CD4-positive, alpha-beta T cell (primary cell): ENCODE measurements around the gene AEBP1. TPM values are rescaled to one million over a fixed set of nuclear protein-coding genes. Genes with fewer than 3 reads are reported as not detected.

Source experiments
- ATAC-seq: fragments of 200-7000 bp; cut with Tn5 transposase; one replicate; pipeline ENCODE4 v1.10.0; 2022; ENCODE audit warnings: mild to moderate bottlenecking; ENCODE audit not compliant: poor library complexity
- CTCF ChIA-PET: fragments of 350-600 bp; sonication (Branson Sonifier 250); formaldehyde crosslinking; loops from one replicate; lab custom pipeline; 2021; ENCODE audit warnings: antibody characterized with exemption, inconsistent platforms; lab: Charles Lee
- POLR2A ChIA-PET: fragments of 350-600 bp; sonication (Branson Sonifier 250); formaldehyde crosslinking; loops from one replicate; lab custom pipeline; 2021; ENCODE audit warnings: antibody characterized with exemption, inconsistent platforms; lab: Charles Lee
- DNase-seq, 14 experiments: peaks; one replicate each; pipeline ENCODE4 v3.0.0-alpha.2; 2013 to 2020; ENCODE audit warnings: mixed read lengths in 2 of 14
- H3K27ac ChIP-seq, 2 donors: one replicate each; pipeline versions ENCODE4 v1.5.1 to v1.7.0; 2013; ENCODE audit warnings: low read length in 2 of 2, low read depth in 1 of 2, mild to moderate bottlenecking in 1 of 2
- H3K27me3 ChIP-seq, 2 experiments: 1 replicate in 1 of 2; 2 replicates in 1 of 2; pipeline versions ENCODE4 v1.6.1 to v1.7.0; 2013; ENCODE audit warnings: low read length in 2 of 2, control low read depth in 1 of 2, mild to moderate bottlenecking in 1 of 2, moderate library complexity in 1 of 2; ENCODE audit not compliant: insufficient read depth in 2 of 2, control insufficient read depth in 1 of 2
- H3K36me3 ChIP-seq: one replicate; pipeline ENCODE4 v1.6.1; 2013; ENCODE audit warnings: low read length, control low read depth; ENCODE audit not compliant: insufficient read depth
- H3K4me1 ChIP-seq: one replicate; pipeline ENCODE4 v1.6.1; 2013; ENCODE audit warnings: low read length, control low read depth; ENCODE audit not compliant: insufficient read depth
- H3K4me3 ChIP-seq: one replicate; pipeline ENCODE4 v1.5.1; 2013; ENCODE audit warnings: mild to moderate bottlenecking, low read length, moderate library complexity
- H3K9me3 ChIP-seq, 2 experiments: 1 replicate in 1 of 2; 2 replicates in 1 of 2; pipeline versions ENCODE4 v1.6.1 to v1.7.0; 2013; ENCODE audit warnings: low read length in 2 of 2, mild to moderate bottlenecking in 2 of 2, control low read depth in 1 of 2, moderate library complexity in 1 of 2; ENCODE audit not compliant: control insufficient read depth in 1 of 2, insufficient read depth in 1 of 2
- H3K27ac Mint-ChIP-seq: one replicate; pipeline ENCODE4 v1.8.0; 2020; ENCODE audit warnings: mixed read lengths
- H3K27me3 Mint-ChIP-seq: one replicate; pipeline ENCODE4 v1.8.0; 2021; ENCODE audit warnings: mixed read lengths
- H3K36me3 Mint-ChIP-seq: one replicate; pipeline ENCODE4 v1.8.0; 2021; ENCODE audit warnings: low read depth, mixed read lengths
- H3K4me1 Mint-ChIP-seq: one replicate; pipeline ENCODE4 v1.8.0; 2021; ENCODE audit warnings: low read depth, mixed read lengths
- H3K4me3 Mint-ChIP-seq: one replicate; pipeline ENCODE4 v1.8.0; 2020; ENCODE audit warnings: mild to moderate bottlenecking, mixed read lengths
- H3K9me3 Mint-ChIP-seq: one replicate; pipeline ENCODE4 v1.8.0; 2020; ENCODE audit warnings: mixed read lengths
- intact Hi-C, 2 experiments: fragments of 100-400 bp; cut with DNase I in 1 of 2; cut with micrococcal nuclease in 1 of 2; formaldehyde crosslinking; loops; one replicate each; pipeline versions ENCODE4 v1.15.1 to v1.9.0; 2023 to 2025; cut with DNase I, micrococcal nuclease
- total RNA-seq, 174 experiments: library from RNA in 2 of 174; stranded (reverse) in 2 of 174; gene quantifications; one replicate each; pipeline ENCODE4 v1.2.3 and lab custom pipeline; 2021 to 2026
- TF ChIP-seq, protein P1 (sequence below): fragments of 200-600 bp; IDR thresholded peaks from one replicate; pipeline ENCODE4 v1.8.0; 2022; ENCODE audit warnings: antibody characterized with exemption, mild to moderate bottlenecking

The AEBP1 gene
- total RNA-seq, 2 experiments from 2014 or later, result 20.3 to 21.3 TPM

DNA sequence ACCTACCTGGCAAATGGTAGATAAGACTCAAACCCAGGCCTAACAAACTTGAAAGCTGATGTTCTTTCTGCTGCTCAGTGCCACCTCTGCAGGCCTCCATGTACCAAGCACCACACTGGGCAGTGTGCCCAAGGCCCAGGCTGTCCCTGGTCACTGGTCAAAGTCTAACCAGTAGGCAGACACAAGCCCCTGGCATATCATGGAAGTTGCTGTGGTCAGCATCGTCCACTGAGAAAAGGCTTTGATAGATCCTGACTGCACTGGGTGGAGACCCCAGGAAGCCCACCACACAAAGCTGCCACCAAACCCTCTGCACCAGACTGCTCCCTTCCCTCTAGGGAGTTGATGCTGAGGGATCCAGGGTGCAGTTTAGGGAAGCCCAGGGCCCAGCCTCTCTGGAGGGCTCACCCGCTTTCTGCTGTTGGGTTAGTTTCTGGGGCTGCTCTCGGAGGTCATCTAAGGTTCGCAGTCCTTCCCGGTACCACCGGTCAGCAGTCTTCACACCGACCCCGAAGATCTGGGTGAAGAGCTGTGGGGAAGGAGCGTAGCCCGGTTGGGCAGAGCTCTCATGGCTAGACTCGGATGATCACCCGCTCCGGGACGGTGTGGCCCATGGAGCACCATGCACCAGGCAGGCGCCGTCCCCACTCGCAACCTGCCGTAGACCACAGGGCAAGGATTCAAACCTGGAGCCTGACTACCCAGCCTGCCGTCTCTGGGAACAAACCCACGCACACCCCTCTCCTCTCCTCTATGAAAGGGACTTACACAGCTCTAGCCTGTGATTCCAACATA lies 27.8 kb upstream of the AEBP1 start:
- ChIA-PET CTCF (no interaction called here), POLR2A (no interaction called here)
- ATAC-seq (no peak), DNase-seq (peak in 1 of 14 experiments; percentile 7)
- H3K27ac ChIP-seq, result no peak overlapping the region
- H3K36me3 ChIP-seq, result peaks cover 81% of the 10 kb centered on the region
- intact Hi-C loops, result no loop called here
- Mint-ChIP-seq H3K36me3 (peaks cover 76% of the 10 kb centered on the region), H3K9me3 (no peaks in the 10 kb centered on the region), H3K27me3 (no peaks in the 10 kb centered on the region), H3K4me3 (no peak overlapping the region), H3K27ac (no peak overlapping the region), H3K4me1 (peaks cover 22% of the 10 kb centered on the region)
- H3K9me3 ChIP-seq, result no peaks in the 10 kb centered on the region
- TF ChIP-seq, protein P1, sequence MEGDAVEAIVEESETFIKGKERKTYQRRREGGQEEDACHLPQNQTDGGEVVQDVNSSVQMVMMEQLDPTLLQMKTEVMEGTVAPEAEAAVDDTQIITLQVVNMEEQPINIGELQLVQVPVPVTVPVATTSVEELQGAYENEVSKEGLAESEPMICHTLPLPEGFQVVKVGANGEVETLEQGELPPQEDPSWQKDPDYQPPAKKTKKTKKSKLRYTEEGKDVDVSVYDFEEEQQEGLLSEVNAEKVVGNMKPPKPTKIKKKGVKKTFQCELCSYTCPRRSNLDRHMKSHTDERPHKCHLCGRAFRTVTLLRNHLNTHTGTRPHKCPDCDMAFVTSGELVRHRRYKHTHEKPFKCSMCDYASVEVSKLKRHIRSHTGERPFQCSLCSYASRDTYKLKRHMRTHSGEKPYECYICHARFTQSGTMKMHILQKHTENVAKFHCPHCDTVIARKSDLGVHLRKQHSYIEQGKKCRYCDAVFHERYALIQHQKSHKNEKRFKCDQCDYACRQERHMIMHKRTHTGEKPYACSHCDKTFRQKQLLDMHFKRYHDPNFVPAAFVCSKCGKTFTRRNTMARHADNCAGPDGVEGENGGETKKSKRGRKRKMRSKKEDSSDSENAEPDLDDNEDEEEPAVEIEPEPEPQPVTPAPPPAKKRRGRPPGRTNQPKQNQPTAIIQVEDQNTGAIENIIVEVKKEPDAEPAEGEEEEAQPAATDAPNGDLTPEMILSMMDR, result no peak
- H3K4me1 ChIP-seq, result peaks cover 39% of the 10 kb centered on the region
- H3K27me3 ChIP-seq, result no peaks in the 10 kb centered on the region
- H3K4me3 ChIP-seq, result no peak overlapping the region

- H3K27ac Mint-ChIP-seq, result no peak overlapping the region
- TF ChIP-seq, protein P1, result no peak
- DNase-seq (peak in 1 of 14 experiments; percentile 6), ATAC-seq (no peak)
- intact Hi-C loops, result no loop called here
- no peaks in the 10 kb centered on the region for H3K27me3 Mint-ChIP-seq
- no peak overlapping the region for H3K4me3 Mint-ChIP-seq
- Histone ChIP-seq H3K9me3 (no peaks in the 10 kb centered on the region), H3K27ac (no peak overlapping the region), H3K4me3 (no peak overlapping the region), H3K36me3 (peaks cover 81% of the 10 kb centered on the region), H3K4me1 (peaks cover 46% of the 10 kb centered on the region), H3K27me3 (no peaks in the 10 kb centered on the region)
- ChIA-PET POLR2A (no interaction called here), CTCF (no interaction called here)
- no peaks in the 10 kb centered on the region for H3K9me3 Mint-ChIP-seq
- peaks cover 28% of the 10 kb centered on the region for H3K4me1 Mint-ChIP-seq
- H3K36me3 Mint-ChIP-seq, result peaks cover 77% of the 10 kb centered on the region
These were observed 27.1 kb upstream of the AEBP1 start for GRCh38 chr7:44077061-44077460.

DNA sequence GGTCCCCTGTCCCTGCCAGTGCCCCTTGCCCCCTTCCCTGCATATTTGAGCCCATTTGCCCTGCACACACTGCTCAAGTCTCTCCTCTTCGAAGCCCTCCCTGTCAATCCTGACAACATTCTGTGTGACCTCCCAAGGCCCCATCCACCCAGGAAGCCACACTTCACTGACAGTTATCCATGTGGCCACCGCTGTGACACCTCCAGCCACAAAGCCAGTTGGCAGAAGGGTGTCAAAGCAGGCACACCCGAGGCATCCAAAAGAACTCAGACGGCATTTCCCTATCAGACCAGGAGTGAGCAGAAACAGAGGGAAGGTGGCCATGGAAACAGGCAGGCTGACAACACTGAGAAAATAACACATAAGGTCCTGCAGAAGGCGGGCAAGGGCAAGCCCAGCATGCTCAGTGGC lies 26.5 kb upstream of the AEBP1 start:
- H3K27ac ChIP-seq, result no peak overlapping the region

More for the DNA sequence above, 26.5 kb upstream of the AEBP1 start:
- H3K9me3 Mint-ChIP-seq, result no peaks in the 10 kb centered on the region
- Histone ChIP-seq H3K4me1 (peaks cover 42% of the 10 kb centered on the region), H3K9me3 (no peaks in the 10 kb centered on the region), H3K36me3 (peaks cover 75% of the 10 kb centered on the region), H3K27me3 (no peaks in the 10 kb centered on the region), H3K4me3 (no peak overlapping the region)
- peak overlapping the region; percentile 28 for H3K27ac Mint-ChIP-seq
- ATAC-seq, result no peak
- no peak overlapping the region for H3K4me3 Mint-ChIP-seq
- intact Hi-C loops, result no loop called here
- ChIA-PET CTCF (no interaction called here), POLR2A (interaction anchor here (0.7 kb wide), 1 partner anchor 34 kb away, joined by 3 read pairs; the partner anchor contains the start of gene DBNL)
- peak in 1 of 14 experiments; percentile 2 for DNase-seq
- H3K27me3 Mint-ChIP-seq, result no peaks in the 10 kb centered on the region
- TF ChIP-seq, protein P1, result no peak
- peaks cover 23% of the 10 kb centered on the region for H3K4me1 Mint-ChIP-seq
- H3K36me3 Mint-ChIP-seq, result peaks cover 75% of the 10 kb centered on the region
